Erythroblast (primary cell): ENCODE measurements around the gene MOB2.

Source experiments
- GATA1 ChIP-seq: IDR thresholded peaks from 2 replicates; pipeline ENCODE4 v1.6.1; 2011; ENCODE audit warnings: low read depth, mild to moderate bottlenecking, control low read depth, low read length, moderate library complexity
- POLR2A ChIP-seq: IDR thresholded peaks from 2 replicates; pipeline ENCODE4 v1.6.1; 2011; ENCODE audit warnings: mild to moderate bottlenecking, low read length

DNA sequence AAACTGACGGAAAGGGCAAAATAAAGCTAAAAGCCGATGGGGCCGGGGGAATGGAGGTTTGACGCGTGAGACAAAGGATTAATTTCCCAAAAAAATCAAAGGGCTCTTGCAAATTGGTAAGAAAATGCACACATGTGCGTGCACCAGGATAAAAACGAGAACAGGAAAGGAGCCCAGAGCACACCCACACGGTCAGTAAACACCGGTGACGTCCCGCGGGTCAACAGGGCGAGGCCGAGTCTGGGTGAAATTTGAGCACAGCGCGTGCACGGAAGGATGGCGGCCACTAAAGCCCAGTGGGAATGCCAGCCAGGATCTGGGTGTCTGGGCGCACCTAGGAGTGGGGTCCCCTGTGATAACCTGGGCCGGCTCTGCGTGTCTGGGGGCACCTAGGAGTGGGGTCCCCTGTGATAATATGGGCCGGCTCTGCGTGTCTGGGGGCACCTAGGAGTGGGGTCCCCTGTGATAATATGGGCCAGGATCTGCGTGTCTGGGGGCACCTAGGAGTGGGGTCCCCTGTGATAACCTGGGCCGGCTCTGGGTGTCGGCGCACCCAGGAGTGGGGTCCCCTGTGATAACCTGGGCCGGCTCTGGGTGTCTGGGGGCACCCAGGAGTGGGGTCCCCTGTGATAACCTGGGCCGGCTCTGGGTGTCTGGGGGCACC lies 52.5 kb downstream of the MOB2 start:
- TF ChIP-seq POLR2A (no peak), GATA1 (no peak)
